Measurements from ENCODE around the gene GPR55. TPM values are rescaled to one million over a fixed set of nuclear protein-coding genes. Genes with fewer than 3 reads are reported as not detected.

The GPR55 gene
- total and polyA plus RNA-seq, 2 donors (not counting 3 experiments of a cell fraction or from before 2014, with no cell fraction given): not detected

- ChIA-PET CTCF (interaction anchor here (1.0 kb wide), 1 partner anchor 10 kb away, joined by 3 read pairs; no protein-coding TSS in a partner anchor), POLR2A (no interaction called here)
- no peak for FAIRE-seq
- no peak overlapping the region for H3K27ac ChIP-seq (ENCODE audit: insufficient read depth, low read depth, low read length)
- no TSS peak for BruUV-seq (replicated peaks)
- H3K36me3 ChIP-seq (ENCODE audit: control insufficient read depth in 2 of 2, extremely low read depth in 1 of 2, insufficient read depth in 2 of 2, low read length in 2 of 2): no peaks in the 10 kb centered on the region
- H3K9me1 ChIP-seq (replicated peaks; ENCODE audit: control insufficient read depth, extremely low read depth, insufficient read depth, low read length): no peaks in the 10 kb centered on the region
- no peaks in the 10 kb centered on the region for H3K79me2 ChIP-seq (ENCODE audit: control insufficient read depth, insufficient read depth, low read length)
- TF ChIP-seq CTCF (IDR thresholded peaks at IDR 0.05; ENCODE audit: extremely low read depth in 1 of 2, insufficient read depth in 1 of 2, low read depth in 1 of 2, low read length in 2 of 2): no peak
- no peak for TF ChIP-seq JUN (IDR thresholded peaks at IDR 0.05; ENCODE audit: borderline replicate concordance, insufficient read depth, insufficient read length, low read depth)
- no peak for TF ChIP-seq POLR2AphosphoS5 (IDR thresholded peaks at IDR 0.05; ENCODE audit: insufficient read depth, low read depth, low read length)
- no peak for TF ChIP-seq MAX (IDR thresholded peaks at IDR 0.05; ENCODE audit: insufficient read depth, insufficient read length)
- TF ChIP-seq MYC (IDR thresholded peaks at IDR 0.05; ENCODE audit: low read depth, low read length): no peak
- TF ChIP-seq FOS (IDR thresholded peaks at IDR 0.05; ENCODE audit: borderline replicate concordance, insufficient read depth, low read length): no peak
- TF ChIP-seq POLR2A (IDR thresholded peaks at IDR 0.05; ENCODE audit: low read depth, low read length): no peak
- no peak for TF ChIP-seq GATA2 (IDR thresholded peaks at IDR 0.05; ENCODE audit: insufficient read depth, insufficient read length, low read depth, low read length)
- TF ChIP-seq EZH2 (IDR thresholded peaks at IDR 0.05; ENCODE audit: borderline replicate concordance, low read depth, low read length, severe bottlenecking): no peak
- H3K4me3 ChIP-seq (replicated peaks in 1 of 3; ENCODE audit: insufficient read depth in 1 of 3, low read depth in 1 of 3, low read length in 3 of 3): no peak overlapping the region
- H3K4me2 ChIP-seq (ENCODE audit: insufficient read depth, low read length): no peak overlapping the region
- no peaks in the 10 kb centered on the region for H3K4me1 ChIP-seq (ENCODE audit: control insufficient read depth, extremely low read depth, insufficient read depth, low read length)
- no peaks in the 10 kb centered on the region for H3K27me3 ChIP-seq (ENCODE audit: control insufficient read depth in 2 of 2, insufficient read depth in 2 of 2, low read length in 2 of 2)
- dilution Hi-C loops (cut with MboI; ENCODE audit: extremely low pct_ligation_motif_present, low sequenced_read_pairs) (no loop called here), intact Hi-C loops (cut with micrococcal nuclease) (no loop called here)
- no peak overlapping the region for H3K9ac ChIP-seq (replicated peaks; ENCODE audit: extremely low read depth, insufficient read depth, low read length)
- no peaks in the 10 kb centered on the region for H3K9me3 ChIP-seq (replicated peaks; ENCODE audit: control insufficient read depth, insufficient read depth, low read length)
- no peaks in the 10 kb centered on the region for H4K20me1 ChIP-seq (replicated peaks; ENCODE audit: control insufficient read depth, extremely low read depth, insufficient read depth, low read length)
- no peak for DNase-seq (ENCODE audit: low read depth, low spot score)
- no peak overlapping the region for H2AFZ ChIP-seq (ENCODE audit: low read depth, low read length)
These were observed 16.3 kb downstream of the GPR55 start for GRCh38 chr2:230908595-230909191.

Measured in endothelial cell of umbilical vein (primary cell).